Measurements from ENCODE around the gene CADM4.

The CADM4 gene

GRCh38 chr19:43582495-43582894 is 57.2 kb downstream of the CADM4 start:
- CTCF ChIA-PET, result interaction anchor here (2.2 to 3.7 kb wide), 3 partner anchors 12 to 28 kb away, joined by 4 to 23 read pairs (median 9); partner anchors contain the start of genes IRGQ and ZNF576
- TF ChIP-seq CTCF (IDR thresholded peaks at IDR 0.05; ENCODE audit: control extremely low read depth, extremely low read depth, low read depth, missing control alignments), result no peak
- POLR2A ChIA-PET, result no interaction called here
- no peak for DNase-seq (ENCODE audit: extremely low spot score)

GRCh38 chr19:43581467-43581866 is 58.2 kb downstream of the CADM4 start:
- ChIA-PET POLR2A (no interaction called here), CTCF (interaction anchor here (2.2 to 3.7 kb wide), 2 partner anchors 13 to 27 kb away, joined by 4 to 23 read pairs; no protein-coding TSS in a partner anchor)
- no peak for DNase-seq (ENCODE audit: extremely low spot score)
- TF ChIP-seq CTCF (IDR thresholded peaks at IDR 0.05; ENCODE audit: control extremely low read depth, extremely low read depth, low read depth, missing control alignments), result no peak

GRCh38 chr19:43578787-43579186 is 60.9 kb downstream of the CADM4 start:
- DNase-seq (ENCODE audit: extremely low spot score), result no peak
- ChIA-PET POLR2A (no interaction called here), CTCF (interaction anchor here (1.2 to 10.4 kb wide), 3 partner anchors 16 to 22 kb away, joined by 7 to 97 read pairs (median 7); no protein-coding TSS in a partner anchor)
- TF ChIP-seq CTCF (IDR thresholded peaks at IDR 0.05; ENCODE audit: control extremely low read depth, extremely low read depth, low read depth, missing control alignments), result no peak

- CTCF ChIA-PET, result interaction anchor here (1.4 to 10.4 kb wide), 2 partner anchors 19 to 47 kb away, joined by 3 to 97 read pairs; no protein-coding TSS in a partner anchor
- no peak for TF ChIP-seq CTCF (IDR thresholded peaks at IDR 0.05; ENCODE audit: control extremely low read depth, extremely low read depth, low read depth, missing control alignments)
- POLR2A ChIA-PET, result interaction anchor here (0.6 to 0.8 kb wide), 2 partner anchors 18 to 97 kb away, joined by 3 to 6 read pairs; no protein-coding TSS in a partner anchor
- no peak for DNase-seq (ENCODE audit: extremely low spot score)
These were observed 63.4 kb downstream of the CADM4 start for GRCh38 chr19:43575955-43576878.

GRCh38 chr19:43575156-43575950 is 64.3 kb downstream of the CADM4 start, which contains the start of the genes PINLYP and XRCC1:
Gene PINLYP (plus strand): TSS chr19:43575801. CDS start chr19:43577192, 1,391 bp downstream.
Gene XRCC1 (minus strand): TSS chr19:43575527. CDS start chr19:43575458, 69 bp downstream.
- ChIA-PET CTCF (interaction anchor here (1.6 to 10.4 kb wide), 3 partner anchors 10 to 19 kb away, joined by 6 to 97 read pairs (median 11); no protein-coding TSS in a partner anchor), POLR2A (interaction anchor here (0.6 to 0.8 kb wide), 2 partner anchors 19 to 98 kb away, joined by 3 to 6 read pairs; no protein-coding TSS in a partner anchor)
- TF ChIP-seq CTCF (IDR thresholded peaks at IDR 0.05; ENCODE audit: control extremely low read depth, extremely low read depth, low read depth, missing control alignments), result no peak
- peak; percentile 98 for DNase-seq (ENCODE audit: extremely low spot score)

Measured in GM10248 (cell line).